SU-DHL-6 (cell line): ENCODE data around the gene OR2AG2.

Source experiments
- H2AFZ ChIP-seq: fragments of 200-600 bp; sonication (generic); 2 replicates; pipeline ENCODE4 v1.6.1; 2014; ENCODE audit warnings: low read depth, mild to moderate bottlenecking, moderate library complexity, mixed read lengths, antibody characterized with exemption, low read length; ENCODE audit not compliant: severe bottlenecking
- H3F3A ChIP-seq: fragments of 200-600 bp; shearing (Covaris generic); 2 replicates; pipeline ENCODE4 v1.6.0; 2016; ENCODE audit warnings: antibody characterized with exemption, mild to moderate bottlenecking; ENCODE audit not compliant: insufficient read depth
- H3K27ac ChIP-seq: fragments of 200-600 bp; sonication (generic); 2 replicates; pipeline ENCODE4 v1.5.1; 2016; ENCODE audit warnings: low read depth, mild to moderate bottlenecking, low read length, moderate library complexity, mixed read lengths
- H3K27me3 ChIP-seq: fragments of 200-600 bp; sonication (generic), shearing (Covaris generic); 2 replicates; pipeline ENCODE4 v1.6.0; 2014; ENCODE audit warnings: mild to moderate bottlenecking, low read length
- H3K36me3 ChIP-seq: fragments of 200-600 bp; sonication (generic); 2 replicates; pipeline ENCODE4 v1.6.1; 2014; ENCODE audit warnings: mild to moderate bottlenecking, low read length, mixed read lengths
- H3K4me2 ChIP-seq: fragments of 300-600, 200-600 bp; shearing (Covaris generic), sonication (generic); 2 replicates; pipeline ENCODE4 v1.6.0; 2014; ENCODE audit warnings: low read length, low read depth, mild to moderate bottlenecking; ENCODE audit not compliant: poor library complexity, severe bottlenecking
- H3K4me3 ChIP-seq: fragments of 200-600 bp; sonication (generic); 2 replicates; pipeline ENCODE4 v1.5.1; 2014; ENCODE audit warnings: antibody characterized with exemption, low read length, mild to moderate bottlenecking, mixed read lengths; ENCODE audit not compliant: insufficient read depth, poor library complexity, severe bottlenecking
- H3K79me2 ChIP-seq: fragments of 200-600 bp; sonication (generic); 2 replicates; pipeline ENCODE4 v1.6.1; 2014; ENCODE audit warnings: mild to moderate bottlenecking, low read length, moderate library complexity; ENCODE audit not compliant: insufficient read depth
- H3K9ac ChIP-seq: fragments of 200-600 bp; sonication (generic); 2 replicates; pipeline ENCODE4 v1.7.0; 2014; ENCODE audit warnings: mild to moderate bottlenecking, low read length
- H3K9me2 ChIP-seq: fragments of 200-600 bp; sonication (generic); replicated peaks from 2 replicates; pipeline ENCODE4 v1.6.1; 2014; ENCODE audit warnings: low read length; ENCODE audit not compliant: insufficient read depth
- H3K9me3 ChIP-seq: fragments of 200-600 bp; sonication (generic); 2 replicates; pipeline ENCODE4 v1.6.1; 2014; ENCODE audit warnings: low read length, mixed read lengths; ENCODE audit not compliant: insufficient read depth
- H4K20me1 ChIP-seq: fragments of 200-600 bp; sonication (generic); 2 replicates; pipeline ENCODE4 v1.6.1; 2014; ENCODE audit warnings: low read depth, mild to moderate bottlenecking, antibody characterized with exemption, low read length, moderate library complexity, mixed read lengths
- EZH2phosphoT487 ChIP-seq: fragments of 200-600 bp; sonication (generic), shearing (Covaris generic); conservative IDR thresholded peaks from 2 replicates; pipeline ENCODE4 v1.6.1; 2018; ENCODE audit warnings: mild to moderate bottlenecking, antibody characterized with exemption, low read length, moderate library complexity, mixed read lengths
- TF ChIP-seq, protein P1 (sequence below): fragments of 200-600 bp; sonication (generic); IDR thresholded peaks from one replicate; pipeline ENCODE4 v1.5.1; 2017; ENCODE audit warnings: antibody characterized with exemption, mild to moderate bottlenecking, low read length, moderate library complexity; ENCODE audit not compliant: insufficient read depth, poor library complexity, severe bottlenecking

The OR2AG2 gene

DNA sequence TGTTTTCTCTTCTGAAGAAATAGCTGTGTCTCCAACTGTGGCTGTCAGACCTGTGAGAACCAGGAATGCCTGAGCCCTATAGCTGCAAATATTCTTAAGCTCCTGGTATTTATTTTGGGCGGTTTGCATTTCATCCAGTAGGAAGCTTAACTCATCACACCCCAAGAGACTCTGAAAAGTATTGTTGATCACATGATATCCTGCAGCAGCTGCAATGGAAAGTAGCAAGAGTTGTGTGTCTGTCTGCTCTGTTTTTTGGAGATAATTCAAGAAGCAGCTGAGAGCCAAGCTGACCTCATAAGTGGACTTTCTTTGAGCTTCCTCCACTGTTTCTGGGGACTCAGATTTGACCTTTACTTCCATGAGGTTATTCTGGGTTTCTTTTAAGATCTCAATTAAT is 52.2 kb downstream of the OR2AG2 start:
- H3K27me3 ChIP-seq: no peaks in the 10 kb centered on the region
- H3K79me2 ChIP-seq: no peaks in the 10 kb centered on the region
- no peak overlapping the region for H3K4me3 ChIP-seq
- H3K9ac ChIP-seq: no peak overlapping the region
- H3K4me2 ChIP-seq: no peak overlapping the region
- H3K9me3 ChIP-seq: no peaks in the 10 kb centered on the region
- no peaks in the 10 kb centered on the region for H3F3A ChIP-seq
- no peaks in the 10 kb centered on the region for H3K36me3 ChIP-seq
- no peaks in the 10 kb centered on the region for H4K20me1 ChIP-seq
- H3K9me2 ChIP-seq: no peaks in the 10 kb centered on the region
- no peak overlapping the region for H2AFZ ChIP-seq
- TF ChIP-seq, protein P1, sequence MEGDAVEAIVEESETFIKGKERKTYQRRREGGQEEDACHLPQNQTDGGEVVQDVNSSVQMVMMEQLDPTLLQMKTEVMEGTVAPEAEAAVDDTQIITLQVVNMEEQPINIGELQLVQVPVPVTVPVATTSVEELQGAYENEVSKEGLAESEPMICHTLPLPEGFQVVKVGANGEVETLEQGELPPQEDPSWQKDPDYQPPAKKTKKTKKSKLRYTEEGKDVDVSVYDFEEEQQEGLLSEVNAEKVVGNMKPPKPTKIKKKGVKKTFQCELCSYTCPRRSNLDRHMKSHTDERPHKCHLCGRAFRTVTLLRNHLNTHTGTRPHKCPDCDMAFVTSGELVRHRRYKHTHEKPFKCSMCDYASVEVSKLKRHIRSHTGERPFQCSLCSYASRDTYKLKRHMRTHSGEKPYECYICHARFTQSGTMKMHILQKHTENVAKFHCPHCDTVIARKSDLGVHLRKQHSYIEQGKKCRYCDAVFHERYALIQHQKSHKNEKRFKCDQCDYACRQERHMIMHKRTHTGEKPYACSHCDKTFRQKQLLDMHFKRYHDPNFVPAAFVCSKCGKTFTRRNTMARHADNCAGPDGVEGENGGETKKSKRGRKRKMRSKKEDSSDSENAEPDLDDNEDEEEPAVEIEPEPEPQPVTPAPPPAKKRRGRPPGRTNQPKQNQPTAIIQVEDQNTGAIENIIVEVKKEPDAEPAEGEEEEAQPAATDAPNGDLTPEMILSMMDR: no peak
- TF ChIP-seq EZH2phosphoT487: no peak
- no peak overlapping the region for H3K27ac ChIP-seq

DNA sequence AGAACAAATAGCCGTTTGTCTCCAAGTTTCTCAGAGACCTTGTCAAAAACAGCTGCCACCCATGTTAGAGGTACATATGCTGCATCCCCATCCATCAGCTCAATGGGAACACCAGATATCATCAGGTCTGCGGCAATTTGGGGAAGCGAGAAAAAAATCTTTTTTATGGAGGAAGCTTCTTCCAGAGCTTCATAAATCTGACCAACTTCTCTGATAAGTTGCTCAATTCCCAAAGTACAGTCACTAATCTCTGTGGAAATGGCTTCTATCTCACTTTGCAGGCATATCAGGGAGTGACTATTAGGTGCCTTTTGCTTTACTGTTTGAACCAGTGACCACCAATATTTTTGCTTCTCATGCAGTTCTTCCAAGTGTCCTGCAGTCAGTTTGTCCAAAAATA is 54.4 kb downstream of the OR2AG2 start:
- Histone ChIP-seq H3K4me2 (no peak overlapping the region), H3K36me3 (no peaks in the 10 kb centered on the region), H3F3A (no peaks in the 10 kb centered on the region), H3K79me2 (no peaks in the 10 kb centered on the region), H3K27ac (no peak overlapping the region), H2AFZ (no peak overlapping the region), H3K4me3 (no peak overlapping the region), H3K9me2 (no peaks in the 10 kb centered on the region), H3K9me3 (no peaks in the 10 kb centered on the region), H3K9ac (no peak overlapping the region), H4K20me1 (no peaks in the 10 kb centered on the region), H3K27me3 (no peaks in the 10 kb centered on the region)
- TF ChIP-seq, protein P1: no peak
- no peak for TF ChIP-seq EZH2phosphoT487
